HG02571 (cell line): ENCODE data around the gene IZUMO2.
"Not testable (repeated sequence)": the region's sequence is repeated elsewhere in the genome, so short reads cannot be mapped to it uniquely, and the experiment has no call there.

Experiments used
- ATAC-seq: cut with Tn5 transposase; IDR thresholded peaks from one replicate; pipeline ENCODE4 v1.9.1; 2021; ENCODE audit warnings: mild to moderate bottlenecking, moderate library complexity; ENCODE audit not compliant: unreplicated experiment

IZUMO2 gene

GRCh38 chr19:50136603-50137365 lies 26.3 kb downstream of the IZUMO2 start:
- ATAC-seq, result not testable (repeated sequence)

- not testable (repeated sequence) for ATAC-seq
Measured at GRCh38 chr19:50135856-50136602, 27.1 kb downstream of the IZUMO2 start.

- not testable (repeated sequence) for ATAC-seq
Measured at GRCh38 chr19:50134777-50135719, 28.0 kb downstream of the IZUMO2 start.

GRCh38 chr19:50133518-50134492 lies 29.3 kb downstream of the IZUMO2 start:
- ATAC-seq, result not testable (repeated sequence)

- ATAC-seq, result not testable (repeated sequence)
Measured at GRCh38 chr19:50104012-50104411, 59.1 kb downstream of the IZUMO2 start.

DNA sequence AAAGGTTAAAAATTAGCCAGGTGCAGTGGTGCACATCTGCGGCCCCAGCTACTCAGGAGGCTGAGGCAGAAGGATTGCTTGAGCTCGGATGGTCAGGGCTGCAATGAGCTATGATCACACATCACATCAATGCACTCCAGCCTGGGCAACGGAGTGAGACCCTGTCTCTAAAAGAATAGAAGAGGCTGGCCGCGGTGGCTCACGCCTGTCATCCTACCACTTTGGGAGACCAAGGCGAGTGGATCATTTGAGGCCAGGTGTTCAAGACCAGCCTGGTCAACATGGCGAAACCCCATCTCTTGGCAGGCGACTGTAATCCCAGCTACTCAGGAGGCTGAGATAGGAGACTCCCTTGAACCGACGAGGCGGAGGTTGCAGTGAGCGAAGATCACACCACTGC lies 59.7 kb downstream of the IZUMO2 start:
- ATAC-seq, result not testable (repeated sequence)
